DOHH2 (cell line): ENCODE measurements around the gene IGSF10.

Source experiments
- EZH2phosphoT487 ChIP-seq: fragments of 200-600 bp; sonication (generic); IDR thresholded peaks from 2 replicates; pipeline ENCODE4 v1.6.1; 2017; ENCODE audit warnings: borderline replicate concordance, mild to moderate bottlenecking, antibody characterized with exemption, low read length, moderate library complexity, mixed read lengths
- TF ChIP-seq, protein P1 (sequence below): fragments of 200-600 bp; sonication (generic); IDR thresholded peaks from one replicate; pipeline ENCODE4 v1.5.1; 2014; ENCODE audit warnings: antibody characterized with exemption, mild to moderate bottlenecking, low read depth, low read length; ENCODE audit not compliant: poor library complexity, severe bottlenecking

GRCh38 chr3:151501171-151501922 is 40.5 kb upstream of the IGSF10 start:
- TF ChIP-seq, protein P1, sequence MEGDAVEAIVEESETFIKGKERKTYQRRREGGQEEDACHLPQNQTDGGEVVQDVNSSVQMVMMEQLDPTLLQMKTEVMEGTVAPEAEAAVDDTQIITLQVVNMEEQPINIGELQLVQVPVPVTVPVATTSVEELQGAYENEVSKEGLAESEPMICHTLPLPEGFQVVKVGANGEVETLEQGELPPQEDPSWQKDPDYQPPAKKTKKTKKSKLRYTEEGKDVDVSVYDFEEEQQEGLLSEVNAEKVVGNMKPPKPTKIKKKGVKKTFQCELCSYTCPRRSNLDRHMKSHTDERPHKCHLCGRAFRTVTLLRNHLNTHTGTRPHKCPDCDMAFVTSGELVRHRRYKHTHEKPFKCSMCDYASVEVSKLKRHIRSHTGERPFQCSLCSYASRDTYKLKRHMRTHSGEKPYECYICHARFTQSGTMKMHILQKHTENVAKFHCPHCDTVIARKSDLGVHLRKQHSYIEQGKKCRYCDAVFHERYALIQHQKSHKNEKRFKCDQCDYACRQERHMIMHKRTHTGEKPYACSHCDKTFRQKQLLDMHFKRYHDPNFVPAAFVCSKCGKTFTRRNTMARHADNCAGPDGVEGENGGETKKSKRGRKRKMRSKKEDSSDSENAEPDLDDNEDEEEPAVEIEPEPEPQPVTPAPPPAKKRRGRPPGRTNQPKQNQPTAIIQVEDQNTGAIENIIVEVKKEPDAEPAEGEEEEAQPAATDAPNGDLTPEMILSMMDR = no peak
- TF ChIP-seq EZH2phosphoT487 = no peak
